ENCODE results near the gene CES3.

DNA sequence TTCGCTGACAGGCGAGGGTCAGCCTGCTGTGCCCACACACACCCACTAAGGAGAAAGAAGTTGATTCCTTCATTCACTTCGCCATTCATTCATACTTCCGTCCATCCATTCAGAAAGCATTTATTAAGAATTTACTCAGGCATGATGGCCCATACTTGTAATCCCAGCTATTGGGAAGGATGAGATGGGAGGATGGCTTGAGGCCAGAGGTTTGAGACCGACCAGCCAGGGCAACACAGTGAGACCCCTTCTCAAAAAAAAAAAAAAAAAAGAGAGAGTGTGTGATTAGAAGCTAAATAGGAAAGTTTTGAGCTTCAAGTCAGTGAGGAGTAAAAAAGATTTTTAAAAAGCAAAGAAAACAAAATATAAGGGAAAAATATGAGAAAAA, 17.0 kb upstream of the CES3 start:
- no peak for TF ChIP-seq POLR2A (IDR thresholded peaks at IDR 0.05)
- no peak for TF ChIP-seq POLR2AphosphoS5 (IDR thresholded peaks at IDR 0.05; ENCODE audit: insufficient read depth in 1 of 2, low read depth in 1 of 2)

All from vagina (tissue), 2 donors.